GM12878 (cell line): ENCODE data around the gene CATSPER3. TPM values are rescaled to one million over a fixed set of nuclear protein-coding genes. Genes with fewer than 3 reads are reported as not detected.

Experiments
- ATAC-seq: fragments of 200-7000 bp; cut with Tn5 transposase; 3 replicates; pipeline ENCODE4 v1.9.1; 2020; ENCODE audit warnings: mild to moderate bottlenecking, moderate library complexity
- BruUV-seq: library from RNA; stranded (reverse); fragments of 400-500 nt; replicated peaks from 2 replicates; lab custom pipeline; 2021; lab: Mats Ljungman, UMichigan
- CTCF ChIA-PET: fragments of 300-600 bp; sonication (Branson Sonifier 250); formaldehyde crosslinking; extraction: SDS; loops from one replicate; lab custom pipeline; 2021; ENCODE audit warnings: inconsistent platforms; lab: Yijun Ruan, JAX
- POLR2A ChIA-PET: fragments of 350-600 bp; formaldehyde crosslinking; extraction: SDS; loops from one replicate; lab custom pipeline; 2021; ENCODE audit warnings: inconsistent platforms; lab: Charles Lee
- RAD21 ChIA-PET: fragments of 300-600 bp; sonication (Branson Sonifier 250); formaldehyde crosslinking; loops from one replicate; lab custom pipeline; 2023; ENCODE audit warnings: antibody characterized with exemption; ENCODE audit not compliant: unreplicated experiment; lab: Charles Lee
- SMC1A ChIA-PET: fragments of 300-600 bp; sonication (Branson Sonifier 250); formaldehyde crosslinking; loops from one replicate; lab custom pipeline; 2023; ENCODE audit not compliant: unreplicated experiment, uncharacterized antibody; lab: Charles Lee
- DNase-seq: peaks from one replicate; pipeline ENCODE4 v3.0.0-alpha.2; 2011; ENCODE audit warnings: low read depth, low spot score
- FAIRE-seq: peaks from 3 replicates; lab custom pipeline; 2011; peaks lifted over from hg19 to GRCh38; lab: Jason Lieb, UNC
- H2AFZ ChIP-seq: 2 replicates; pipeline ENCODE4 v1.6.0; 2011; ENCODE audit warnings: low read depth, low read length, control low read depth; ENCODE audit not compliant: control insufficient read depth
- H3K27ac ChIP-seq: 2 replicates; pipeline ENCODE4 v1.5.1; 2011; ENCODE audit warnings: control low read depth; ENCODE audit not compliant: control insufficient read depth, insufficient read depth
- H3K27me3 ChIP-seq, 2 experiments: replicated peaks in 1 of 2; 2 replicates each; pipeline versions ENCODE4 v1.6.0 to v1.6.1; 2011; ENCODE audit warnings: low read length in 1 of 2; ENCODE audit not compliant: control insufficient read depth in 2 of 2, insufficient read depth in 2 of 2
- H3K36me3 ChIP-seq, 2 experiments: 2 replicates each; pipeline ENCODE4 v1.5.1; 2011; ENCODE audit warnings: low read length in 1 of 2; ENCODE audit not compliant: control insufficient read depth in 2 of 2, insufficient read depth in 2 of 2
- H3K4me1 ChIP-seq: 2 replicates; pipeline ENCODE4 v1.6.1; 2011; ENCODE audit warnings: mild to moderate bottlenecking, low read length, moderate library complexity, mixed read lengths; ENCODE audit not compliant: control insufficient read depth, insufficient read depth
- H3K4me2 ChIP-seq: 2 replicates; pipeline ENCODE4 v1.6.0; 2011; ENCODE audit warnings: control low read depth; ENCODE audit not compliant: control insufficient read depth, insufficient read depth
- H3K4me3 ChIP-seq: fragments of 200-600 bp; sonication (generic); 2 replicates; pipeline ENCODE4 v1.5.1; 2016
- H3K79me2 ChIP-seq: 2 replicates; pipeline ENCODE4 v1.6.0; 2011; ENCODE audit warnings: low read length; ENCODE audit not compliant: control insufficient read depth, insufficient read depth
- H3K9ac ChIP-seq: 2 replicates; pipeline ENCODE4 v1.8.0; 2011; ENCODE audit warnings: low read length, control low read depth, mixed read lengths; ENCODE audit not compliant: control insufficient read depth, insufficient read depth
- H3K9me3 ChIP-seq: replicated peaks from 3 replicates; pipeline ENCODE4 v1.5.1; 2011; ENCODE audit warnings: mild to moderate bottlenecking, low read length; ENCODE audit not compliant: control insufficient read depth, insufficient read depth
- H4K20me1 ChIP-seq: 2 replicates; pipeline ENCODE4 v1.6.0; 2011; ENCODE audit not compliant: control insufficient read depth, insufficient read depth
- BRCA1 ChIP-seq: IDR thresholded peaks from 2 replicates; pipeline ENCODE4 v1.6.1; 2011; ENCODE audit warnings: low read depth, low read length, improper control_type of control experiment
- FOXM1 ChIP-seq: IDR thresholded peaks from 2 replicates; pipeline ENCODE4 v1.6.1; 2012; ENCODE audit warnings: low read depth, mild to moderate bottlenecking, inconsistent platforms, low read length, moderate library complexity
- MEF2B ChIP-seq: fragments of 450-650 bp; IDR thresholded peaks from 2 replicates; pipeline ENCODE4 v1.6.1; 2018; ENCODE audit warnings: mild to moderate bottlenecking, moderate library complexity; ENCODE audit not compliant: partially characterized antibody, poor library complexity, severe bottlenecking
- RCOR1 ChIP-seq: conservative IDR thresholded peaks from 2 replicates; pipeline ENCODE4 v1.6.1; 2012; ENCODE audit warnings: low read depth, low read length, improper control_type of control experiment
- RELA ChIP-seq: fragments of 450-650 bp; IDR thresholded peaks from 2 replicates; pipeline ENCODE4 v1.8.0; 2014; ENCODE audit warnings: borderline replicate concordance; ENCODE audit not compliant: partially characterized antibody
- SMAD1 ChIP-seq: fragments of 450-650 bp; IDR thresholded peaks from 2 replicates; pipeline ENCODE4 v1.6.1; 2018; ENCODE audit warnings: mild to moderate bottlenecking, low read depth; ENCODE audit not compliant: partially characterized antibody
- SMAD5 ChIP-seq: IDR thresholded peaks from 2 replicates; pipeline ENCODE4 v1.6.1; 2016; ENCODE audit warnings: antibody characterized with exemption, low read depth
- SRF ChIP-seq, 2 experiments: IDR thresholded peaks; 2 replicates each; pipeline ENCODE4 v1.6.1; 2011; ENCODE audit warnings: low read depth in 2 of 2, low read length in 2 of 2, mild to moderate bottlenecking in 1 of 2, moderate library complexity in 1 of 2
- ZNF592 ChIP-seq: fragments of 450-650 bp; IDR thresholded peaks from 2 replicates; pipeline ENCODE4 v1.6.1; 2017; ENCODE audit warnings: mild to moderate bottlenecking, moderate library complexity
- WGBS: methylation state at CpG from one replicate; pipeline ENCODE4 v1.1.6; 2016; ENCODE audit warnings: low lambda C conversion rate; ENCODE audit not compliant: insufficient replicate concordance, insufficient coverage; ENCODE audit errors: missing lambda C conversion rate; 5-methylcytosine and 5-hydroxymethylcytosine counted together
- in situ Hi-C: fragments of 300-500 bp; cut with MboI; formaldehyde crosslinking; loops from 9 replicates; pipeline ENCODE4 v1.14.3; 2018; ENCODE audit warnings: mixed read lengths
- intact Hi-C: fragments of 100-400 bp; cut with micrococcal nuclease; formaldehyde crosslinking; loops from one replicate; pipeline ENCODE4 v1.14.2; 2022; ENCODE audit not compliant: unreplicated experiment
- polyA plus RNA-seq, 11 experiments: library from polyadenylated mRNA; depleted of rRNA in 4 of 11; unstranded in 6 of 11; stranded (reverse) in 5 of 11; fragments of >200 nt; fragmentation: Nextera tagmentation in 4 of 11; fragmentation: Illumina TruSeq in 1 of 11; extraction: Ambion mirVana in 4 of 11; extraction: Trizol in 1 of 11; gene quantifications; 1 replicate in 1 of 11; 2 replicates in 10 of 11; pipeline versions ENCODE4 v1.2.1 to v1.2.3, GENCODE V29; 2011 to 2016; ENCODE audit warnings: inconsistent platforms in 2 of 11, missing spikeins in 2 of 11, low read depth in 1 of 11
- total RNA-seq, 4 experiments: library from RNA; depleted of rRNA in 3 of 4; stranded (reverse); fragments of >200 nt in 3 of 4; fragmentation: Illumina TruSeq in 1 of 4; extraction: Trizol in 1 of 4; gene quantifications; 2 replicates each; pipeline versions ENCODE4 v1.2.1 to v1.2.3, GENCODE V29; 2013 to 2021
- TF ChIP-seq, protein P1 (sequence below): fragments of 450-650 bp; formaldehyde crosslinking; IDR thresholded peaks from 2 replicates; pipeline ENCODE4 v1.4.0; 2020; ENCODE audit warnings: mild to moderate bottlenecking, moderate library complexity
- TF ChIP-seq, protein P2 (sequence below): fragments of 450-650 bp; IDR thresholded peaks from 2 replicates; pipeline ENCODE4 v1.6.1; 2016; ENCODE audit warnings: mild to moderate bottlenecking

Gene CATSPER3
- total and polyA plus RNA-seq, 10 of the 15 experiments (the other 5 are each of a cell fraction or from before 2014, with no cell fraction given), result 0.06 to 0.38 (median 0.13) TPM; not detected in 4

DNA sequence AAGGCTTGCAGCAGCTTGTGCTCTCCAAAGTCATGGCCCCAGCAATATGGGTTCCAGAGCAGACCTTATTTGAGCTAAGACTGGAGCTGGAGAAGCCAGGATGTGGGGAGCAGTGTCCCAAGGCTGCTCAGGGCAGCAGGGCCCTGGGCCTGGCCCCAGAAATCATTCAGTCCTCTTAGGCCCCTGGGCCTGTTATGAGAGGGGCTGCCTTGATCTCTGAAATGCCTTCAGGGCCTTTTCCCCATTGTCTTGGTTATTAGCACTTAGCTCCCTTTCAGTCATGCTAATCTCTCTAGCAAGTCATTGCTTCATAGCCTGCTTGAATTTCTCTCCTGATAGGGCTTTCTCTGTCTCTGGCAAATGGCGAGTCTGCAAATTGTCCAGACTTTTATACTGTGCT, 9.1 kb downstream of the CATSPER3 start:
- intact Hi-C loops (no loop called here), in situ Hi-C loops (no loop called here)
- Histone ChIP-seq H3K36me3 (no peaks in the 10 kb centered on the region), H2AFZ (no peak overlapping the region), H3K4me1 (no peaks in the 10 kb centered on the region), H3K79me2 (no peaks in the 10 kb centered on the region), H3K27ac (no peak overlapping the region), H3K27me3 (no peaks in the 10 kb centered on the region), H3K9me3 (no peaks in the 10 kb centered on the region; the same call in 2 of the 3 replicates), H4K20me1 (no peaks in the 10 kb centered on the region), H3K4me2 (no peak overlapping the region), H3K9ac (no peak overlapping the region), H3K4me3 (no peak overlapping the region)
- ChIA-PET SMC1A (no interaction called here), RAD21 (no interaction called here), POLR2A (no interaction called here), CTCF (interaction anchor here (1.7 kb wide), 1 partner anchor 13 kb away, joined by 5 read pairs; no protein-coding TSS in a partner anchor)
- no peak for DNase-seq
- no peak for ATAC-seq
- BruUV-seq, result no TSS peak
- TF ChIP-seq SMAD1 (no peak), FOXM1 (no peak), ZNF592 (no peak), SMAD5 (no peak), RELA (no peak), RCOR1 (no peak), SRF (IDR thresholded peaks at IDR 0.05; ENCODE audit: low read depth in 2 of 2, low read length in 2 of 2) (no peak), BRCA1 (no peak), MEF2B (no peak)
- TF ChIP-seq, protein P1, sequence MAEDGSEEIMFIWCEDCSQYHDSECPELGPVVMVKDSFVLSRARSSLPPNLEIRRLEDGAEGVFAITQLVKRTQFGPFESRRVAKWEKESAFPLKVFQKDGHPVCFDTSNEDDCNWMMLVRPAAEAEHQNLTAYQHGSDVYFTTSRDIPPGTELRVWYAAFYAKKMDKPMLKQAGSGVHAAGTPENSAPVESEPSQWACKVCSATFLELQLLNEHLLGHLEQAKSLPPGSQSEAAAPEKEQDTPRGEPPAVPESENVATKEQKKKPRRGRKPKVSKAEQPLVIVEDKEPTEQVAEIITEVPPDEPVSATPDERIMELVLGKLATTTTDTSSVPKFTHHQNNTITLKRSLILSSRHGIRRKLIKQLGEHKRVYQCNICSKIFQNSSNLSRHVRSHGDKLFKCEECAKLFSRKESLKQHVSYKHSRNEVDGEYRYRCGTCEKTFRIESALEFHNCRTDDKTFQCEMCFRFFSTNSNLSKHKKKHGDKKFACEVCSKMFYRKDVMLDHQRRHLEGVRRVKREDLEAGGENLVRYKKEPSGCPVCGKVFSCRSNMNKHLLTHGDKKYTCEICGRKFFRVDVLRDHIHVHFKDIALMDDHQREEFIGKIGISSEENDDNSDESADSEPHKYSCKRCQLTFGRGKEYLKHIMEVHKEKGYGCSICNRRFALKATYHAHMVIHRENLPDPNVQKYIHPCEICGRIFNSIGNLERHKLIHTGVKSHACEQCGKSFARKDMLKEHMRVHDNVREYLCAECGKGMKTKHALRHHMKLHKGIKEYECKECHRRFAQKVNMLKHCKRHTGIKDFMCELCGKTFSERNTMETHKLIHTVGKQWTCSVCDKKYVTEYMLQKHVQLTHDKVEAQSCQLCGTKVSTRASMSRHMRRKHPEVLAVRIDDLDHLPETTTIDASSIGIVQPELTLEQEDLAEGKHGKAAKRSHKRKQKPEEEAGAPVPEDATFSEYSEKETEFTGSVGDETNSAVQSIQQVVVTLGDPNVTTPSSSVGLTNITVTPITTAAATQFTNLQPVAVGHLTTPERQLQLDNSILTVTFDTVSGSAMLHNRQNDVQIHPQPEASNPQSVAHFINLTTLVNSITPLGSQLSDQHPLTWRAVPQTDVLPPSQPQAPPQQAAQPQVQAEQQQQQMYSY (CRISPR knock-in tag), result no peak
- TF ChIP-seq, protein P2, sequence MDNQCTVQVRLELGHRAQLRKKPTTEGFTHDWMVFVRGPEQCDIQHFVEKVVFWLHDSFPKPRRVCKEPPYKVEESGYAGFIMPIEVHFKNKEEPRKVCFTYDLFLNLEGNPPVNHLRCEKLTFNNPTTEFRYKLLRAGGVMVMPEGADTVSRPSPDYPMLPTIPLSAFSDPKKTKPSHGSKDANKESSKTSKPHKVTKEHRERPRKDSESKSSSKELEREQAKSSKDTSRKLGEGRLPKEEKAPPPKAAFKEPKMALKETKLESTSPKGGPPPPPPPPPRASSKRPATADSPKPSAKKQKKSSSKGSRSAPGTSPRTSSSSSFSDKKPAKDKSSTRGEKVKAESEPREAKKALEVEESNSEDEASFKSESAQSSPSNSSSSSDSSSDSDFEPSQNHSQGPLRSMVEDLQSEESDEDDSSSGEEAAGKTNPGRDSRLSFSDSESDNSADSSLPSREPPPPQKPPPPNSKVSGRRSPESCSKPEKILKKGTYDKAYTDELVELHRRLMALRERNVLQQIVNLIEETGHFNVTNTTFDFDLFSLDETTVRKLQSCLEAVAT, result no peak
- no peak for FAIRE-seq
- WGBS, result 100% methylated on average over 1 of the region's 1 CpG
